KMS-11 (cell line): ENCODE measurements around the gene OGDH.

Experiments
- H2AFZ ChIP-seq: fragments of 200-600 bp; sonication (generic); 2 replicates; pipeline ENCODE4 v1.6.1; 2016; ENCODE audit warnings: antibody characterized with exemption, mixed run types, low read depth
- H3K27ac ChIP-seq: fragments of 200-600 bp; sonication (generic); 2 replicates; pipeline ENCODE4 v1.6.1; 2016; ENCODE audit warnings: mild to moderate bottlenecking, mixed run types
- H3K27me3 ChIP-seq: fragments of 200-600 bp; sonication (generic); 2 replicates; pipeline ENCODE4 v1.6.1; 2017; ENCODE audit warnings: mild to moderate bottlenecking, low read depth, mixed run types, moderate library complexity; ENCODE audit not compliant: insufficient read depth
- H3K36me3 ChIP-seq: fragments of 200-600 bp; sonication (generic); 2 replicates; pipeline ENCODE4 v1.6.1; 2017; ENCODE audit warnings: mild to moderate bottlenecking, mixed run types; ENCODE audit not compliant: insufficient read depth
- H3K4me1 ChIP-seq: fragments of 200-600 bp; sonication (generic); 2 replicates; pipeline ENCODE4 v1.6.1; 2016; ENCODE audit warnings: mild to moderate bottlenecking, low read depth, mixed run types; ENCODE audit not compliant: poor library complexity, severe bottlenecking
- H3K4me2 ChIP-seq: fragments of 200-600 bp; sonication (generic); 2 replicates; pipeline ENCODE4 v1.7.0; 2016; ENCODE audit warnings: mild to moderate bottlenecking, mixed run types
- H3K4me3 ChIP-seq: fragments of 200-600 bp; sonication (generic); IDR thresholded peaks from 2 replicates; pipeline ENCODE4 v1.6.1; 2017; ENCODE audit warnings: low read depth, low read length, mixed read lengths; ENCODE audit not compliant: insufficient read depth
- H3K79me2 ChIP-seq: fragments of 200-600 bp; sonication (generic); 2 replicates; pipeline ENCODE4 v1.6.1; 2016; ENCODE audit warnings: low read depth, mixed run types; ENCODE audit not compliant: insufficient read depth
- H3K9ac ChIP-seq: fragments of 200-600 bp; sonication (generic); 2 replicates; pipeline ENCODE4 v1.6.1; 2016; ENCODE audit warnings: mild to moderate bottlenecking, mixed run types
- H4K20me1 ChIP-seq: fragments of 200-600 bp; sonication (generic); 2 replicates; pipeline ENCODE4 v1.6.1; 2016; ENCODE audit warnings: mild to moderate bottlenecking, mixed run types; ENCODE audit not compliant: insufficient read depth
- TF ChIP-seq, protein P1 (sequence below): fragments of 200-600 bp; sonication (generic); conservative IDR thresholded peaks from 2 replicates; pipeline ENCODE4 v1.6.1; 2017; ENCODE audit warnings: low read depth, mild to moderate bottlenecking, antibody characterized with exemption, low read length, moderate library complexity, mixed read lengths

The OGDH gene

DNA sequence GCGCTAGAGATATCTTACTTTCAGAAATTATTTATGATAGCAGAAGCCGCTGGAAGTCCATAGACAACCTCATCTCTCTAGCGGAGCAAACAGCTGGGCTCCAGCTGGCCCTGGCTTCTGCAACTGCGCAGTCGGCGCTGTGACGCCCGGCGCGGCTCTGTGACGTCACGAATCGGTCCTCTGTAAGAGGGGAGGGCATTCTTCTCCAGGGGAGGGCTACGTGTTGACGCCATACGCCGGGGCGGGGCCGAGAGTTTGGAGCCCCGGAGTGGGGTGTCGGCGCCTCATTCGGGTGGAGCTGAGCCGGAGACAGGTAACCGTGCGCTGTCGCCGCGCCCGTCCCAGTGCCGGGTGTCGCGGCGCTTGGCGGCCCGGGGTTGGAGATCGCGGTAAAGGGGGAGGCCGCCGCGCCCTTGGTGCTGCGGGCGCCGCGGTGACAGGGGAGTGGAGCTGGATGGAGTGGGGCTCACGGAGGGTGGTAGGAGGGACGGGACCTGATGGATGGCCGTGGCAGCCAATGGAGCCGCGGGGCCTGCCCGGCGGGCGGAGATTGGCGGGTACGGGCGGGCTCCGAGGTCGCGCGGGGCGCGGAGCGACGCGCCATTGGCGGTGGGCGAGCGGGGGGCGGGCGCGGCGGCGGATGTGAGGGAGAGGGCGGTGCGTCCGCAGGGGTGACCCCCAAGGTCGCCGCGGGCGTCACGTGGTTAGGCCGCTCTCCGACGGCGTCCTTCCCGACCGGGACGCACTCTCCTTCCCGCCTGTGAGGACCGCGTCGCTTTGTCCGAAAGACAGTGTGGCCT lies at the start of gene OGDH:
Gene OGDH (plus strand): TSS at position 287 of the 800 bp plus-strand sequence. CDS start 17,717 bp downstream, outside the sequence.
- H3K9ac ChIP-seq: peak within 1 kb of the TSS; percentile 65
- H3K4me1 ChIP-seq: peaks cover 28% of the 10 kb centered on the region
- no peaks in the 10 kb centered on the region for H3K27me3 ChIP-seq
- peak within 1 kb of the TSS; percentile 62 for H2AFZ ChIP-seq
- H3K27ac ChIP-seq: peak within 1 kb of the TSS; percentile 63
- peak within 1 kb of the TSS; percentile 91 for H3K4me2 ChIP-seq
- H3K36me3 ChIP-seq: no peaks in the 10 kb centered on the region
- TF ChIP-seq, protein P1, sequence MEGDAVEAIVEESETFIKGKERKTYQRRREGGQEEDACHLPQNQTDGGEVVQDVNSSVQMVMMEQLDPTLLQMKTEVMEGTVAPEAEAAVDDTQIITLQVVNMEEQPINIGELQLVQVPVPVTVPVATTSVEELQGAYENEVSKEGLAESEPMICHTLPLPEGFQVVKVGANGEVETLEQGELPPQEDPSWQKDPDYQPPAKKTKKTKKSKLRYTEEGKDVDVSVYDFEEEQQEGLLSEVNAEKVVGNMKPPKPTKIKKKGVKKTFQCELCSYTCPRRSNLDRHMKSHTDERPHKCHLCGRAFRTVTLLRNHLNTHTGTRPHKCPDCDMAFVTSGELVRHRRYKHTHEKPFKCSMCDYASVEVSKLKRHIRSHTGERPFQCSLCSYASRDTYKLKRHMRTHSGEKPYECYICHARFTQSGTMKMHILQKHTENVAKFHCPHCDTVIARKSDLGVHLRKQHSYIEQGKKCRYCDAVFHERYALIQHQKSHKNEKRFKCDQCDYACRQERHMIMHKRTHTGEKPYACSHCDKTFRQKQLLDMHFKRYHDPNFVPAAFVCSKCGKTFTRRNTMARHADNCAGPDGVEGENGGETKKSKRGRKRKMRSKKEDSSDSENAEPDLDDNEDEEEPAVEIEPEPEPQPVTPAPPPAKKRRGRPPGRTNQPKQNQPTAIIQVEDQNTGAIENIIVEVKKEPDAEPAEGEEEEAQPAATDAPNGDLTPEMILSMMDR: no peak
- H3K4me3 ChIP-seq: no peak within 1 kb of the TSS
- H3K79me2 ChIP-seq: peaks cover 45% of the 10 kb centered on the region
- no peaks in the 10 kb centered on the region for H4K20me1 ChIP-seq

DNA sequence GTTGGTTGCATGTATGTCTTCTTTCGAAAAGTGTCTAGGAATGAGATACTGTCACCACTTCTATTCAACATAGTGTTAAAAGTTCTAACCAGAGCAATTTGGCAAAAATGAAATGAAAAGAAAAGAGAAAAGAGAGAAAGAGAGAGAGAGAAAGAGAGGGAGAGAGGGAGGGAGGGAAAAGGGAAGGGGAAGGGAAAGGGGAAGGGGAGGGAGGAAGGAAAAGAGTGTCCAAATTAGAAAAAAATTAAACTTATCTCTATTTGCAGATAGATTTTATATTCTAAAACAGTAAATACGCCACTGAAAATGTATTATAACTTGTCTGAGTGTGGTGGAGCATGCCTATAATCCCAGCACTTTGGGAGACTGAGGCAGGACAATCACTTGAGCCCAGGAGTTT lies 48.9 kb upstream of the OGDH start:
- Histone ChIP-seq H2AFZ (no peak overlapping the region), H3K79me2 (no peaks in the 10 kb centered on the region)

DNA sequence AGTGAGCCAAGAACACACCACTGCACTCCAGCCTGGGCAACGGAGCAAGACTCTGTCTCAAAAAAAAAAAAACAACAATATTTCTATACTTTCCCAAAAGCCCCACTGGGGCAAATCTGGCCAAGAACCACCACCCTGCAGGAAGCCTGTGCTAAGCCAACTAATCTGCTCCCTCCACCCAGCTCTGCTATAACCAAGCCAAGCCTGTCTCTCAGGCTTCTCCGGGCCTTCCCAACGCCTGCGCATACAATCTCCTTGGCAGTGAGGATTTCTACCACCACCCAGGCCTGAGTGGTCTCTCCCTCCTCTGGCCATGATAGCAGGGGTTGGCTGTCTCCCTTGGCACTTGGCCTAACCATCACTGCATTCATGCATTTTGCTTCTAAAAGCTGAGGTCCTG lies 46.9 kb upstream of the OGDH start:
- TF ChIP-seq, protein P1: no peak
- Histone ChIP-seq H3K9ac (no peak overlapping the region), H3K79me2 (no peaks in the 10 kb centered on the region), H3K36me3 (no peaks in the 10 kb centered on the region), H3K27ac (no peak overlapping the region), H3K4me1 (no peaks in the 10 kb centered on the region), H2AFZ (no peak overlapping the region), H3K4me3 (no peak overlapping the region), H3K4me2 (no peak overlapping the region), H4K20me1 (no peaks in the 10 kb centered on the region), H3K27me3 (no peaks in the 10 kb centered on the region)

More for the DNA sequence above, 48.9 kb upstream of the OGDH start:
- H3K27ac ChIP-seq: no peak overlapping the region
- H3K4me2 ChIP-seq: no peak overlapping the region
- H3K4me3 ChIP-seq: no peak overlapping the region
- H4K20me1 ChIP-seq: no peaks in the 10 kb centered on the region
- no peaks in the 10 kb centered on the region for H3K4me1 ChIP-seq
- H3K9ac ChIP-seq: no peak overlapping the region
- H3K27me3 ChIP-seq: no peaks in the 10 kb centered on the region
- TF ChIP-seq, protein P1: no peak
- H3K36me3 ChIP-seq: no peaks in the 10 kb centered on the region

DNA sequence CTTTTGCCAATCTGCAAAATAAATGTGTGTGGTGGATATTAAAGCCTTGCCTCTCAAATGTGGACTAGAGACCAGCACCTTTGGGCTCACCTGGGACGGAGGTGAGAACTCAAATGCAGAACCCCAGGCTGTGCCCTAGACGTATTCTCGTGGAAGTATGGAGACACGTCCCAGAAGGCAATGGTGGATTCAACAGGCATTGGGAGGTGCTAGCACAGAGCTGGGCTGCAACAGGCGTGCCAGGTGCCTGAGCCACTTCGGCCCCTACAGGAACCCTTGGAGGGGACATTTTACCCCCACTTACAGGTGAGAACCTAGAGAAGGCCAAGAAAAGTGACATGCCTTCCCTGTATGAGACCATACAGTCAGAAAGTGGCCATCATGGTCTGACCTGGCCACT lies 44.9 kb upstream of the OGDH start:
- Histone ChIP-seq H3K27ac (no peak overlapping the region), H3K36me3 (no peaks in the 10 kb centered on the region), H3K9ac (no peak overlapping the region), H2AFZ (no peak overlapping the region), H3K4me2 (no peak overlapping the region), H3K27me3 (no peaks in the 10 kb centered on the region), H3K79me2 (no peaks in the 10 kb centered on the region), H4K20me1 (no peaks in the 10 kb centered on the region; the same call in 1 of the 2 replicates), H3K4me1 (no peaks in the 10 kb centered on the region), H3K4me3 (no peak overlapping the region)
- TF ChIP-seq, protein P1: no peak
